HL-60 (cell line): Measurements from ENCODE around the gene DDC.

Experiments used
- DNase-seq, 2 experiments: peaks; one replicate each; pipeline ENCODE4 v3.0.0-alpha.2; 2010 to 2020; ENCODE audit warnings: low read depth in 1 of 2, low spot score in 1 of 2
- H3K27ac ChIP-seq: fragments of 250-450 bp; sonication (Bioruptor Pico); replicated peaks from 2 replicates; pipeline ENCODE4 v1.5.1; 2020; ENCODE audit warnings: mild to moderate bottlenecking, moderate library complexity
- H3K27me3 ChIP-seq: fragments of 250-450 bp; sonication (Bioruptor Pico); 2 replicates; pipeline ENCODE4 v1.5.1; 2021; ENCODE audit warnings: mild to moderate bottlenecking, moderate library complexity; ENCODE audit not compliant: insufficient read depth, poor library complexity, severe bottlenecking
- H3K4me3 ChIP-seq: replicated peaks from 2 replicates; pipeline ENCODE4 v1.5.1; 2011; ENCODE audit warnings: mild to moderate bottlenecking, control low read depth, low read length; ENCODE audit not compliant: insufficient read depth
- CTCF ChIP-seq: IDR thresholded peaks from one replicate; pipeline ENCODE4 v1.5.1; 2011; ENCODE audit warnings: low read length, control low read depth, inconsistent platforms; ENCODE audit not compliant: insufficient read depth
- GABPA ChIP-seq: IDR thresholded peaks from 2 replicates; pipeline ENCODE4 v1.6.1; 2012; ENCODE audit warnings: low read depth
- POLR2AphosphoS5 ChIP-seq: IDR thresholded peaks from 2 replicates; pipeline ENCODE4 v1.6.1; 2012; ENCODE audit warnings: low read depth
- SPI1 ChIP-seq: IDR thresholded peaks from 2 replicates; pipeline ENCODE4 v1.6.1; 2012; ENCODE audit warnings: low read depth, mild to moderate bottlenecking, borderline replicate concordance
- TF ChIP-seq, protein P1 (sequence below): IDR thresholded peaks from 2 replicates; pipeline ENCODE4 v1.6.1; 2012; ENCODE audit warnings: low read depth; ENCODE audit not compliant: insufficient replicate concordance

Gene DDC

GRCh38 chr7:50589364-50589763 lies 24.2 kb upstream of the DDC start:
- Histone ChIP-seq H3K4me3 (no peak overlapping the region), H3K27me3 (no peaks in the 10 kb centered on the region), H3K27ac (no peak overlapping the region)
- DNase-seq = no peak
- TF ChIP-seq GABPA = no peak
- TF ChIP-seq, protein P1, sequence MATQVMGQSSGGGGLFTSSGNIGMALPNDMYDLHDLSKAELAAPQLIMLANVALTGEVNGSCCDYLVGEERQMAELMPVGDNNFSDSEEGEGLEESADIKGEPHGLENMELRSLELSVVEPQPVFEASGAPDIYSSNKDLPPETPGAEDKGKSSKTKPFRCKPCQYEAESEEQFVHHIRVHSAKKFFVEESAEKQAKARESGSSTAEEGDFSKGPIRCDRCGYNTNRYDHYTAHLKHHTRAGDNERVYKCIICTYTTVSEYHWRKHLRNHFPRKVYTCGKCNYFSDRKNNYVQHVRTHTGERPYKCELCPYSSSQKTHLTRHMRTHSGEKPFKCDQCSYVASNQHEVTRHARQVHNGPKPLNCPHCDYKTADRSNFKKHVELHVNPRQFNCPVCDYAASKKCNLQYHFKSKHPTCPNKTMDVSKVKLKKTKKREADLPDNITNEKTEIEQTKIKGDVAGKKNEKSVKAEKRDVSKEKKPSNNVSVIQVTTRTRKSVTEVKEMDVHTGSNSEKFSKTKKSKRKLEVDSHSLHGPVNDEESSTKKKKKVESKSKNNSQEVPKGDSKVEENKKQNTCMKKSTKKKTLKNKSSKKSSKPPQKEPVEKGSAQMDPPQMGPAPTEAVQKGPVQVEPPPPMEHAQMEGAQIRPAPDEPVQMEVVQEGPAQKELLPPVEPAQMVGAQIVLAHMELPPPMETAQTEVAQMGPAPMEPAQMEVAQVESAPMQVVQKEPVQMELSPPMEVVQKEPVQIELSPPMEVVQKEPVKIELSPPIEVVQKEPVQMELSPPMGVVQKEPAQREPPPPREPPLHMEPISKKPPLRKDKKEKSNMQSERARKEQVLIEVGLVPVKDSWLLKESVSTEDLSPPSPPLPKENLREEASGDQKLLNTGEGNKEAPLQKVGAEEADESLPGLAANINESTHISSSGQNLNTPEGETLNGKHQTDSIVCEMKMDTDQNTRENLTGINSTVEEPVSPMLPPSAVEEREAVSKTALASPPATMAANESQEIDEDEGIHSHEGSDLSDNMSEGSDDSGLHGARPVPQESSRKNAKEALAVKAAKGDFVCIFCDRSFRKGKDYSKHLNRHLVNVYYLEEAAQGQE = no peak
- TF ChIP-seq SPI1 = no peak
- no peak for TF ChIP-seq POLR2AphosphoS5
- no peak for TF ChIP-seq CTCF

DNA sequence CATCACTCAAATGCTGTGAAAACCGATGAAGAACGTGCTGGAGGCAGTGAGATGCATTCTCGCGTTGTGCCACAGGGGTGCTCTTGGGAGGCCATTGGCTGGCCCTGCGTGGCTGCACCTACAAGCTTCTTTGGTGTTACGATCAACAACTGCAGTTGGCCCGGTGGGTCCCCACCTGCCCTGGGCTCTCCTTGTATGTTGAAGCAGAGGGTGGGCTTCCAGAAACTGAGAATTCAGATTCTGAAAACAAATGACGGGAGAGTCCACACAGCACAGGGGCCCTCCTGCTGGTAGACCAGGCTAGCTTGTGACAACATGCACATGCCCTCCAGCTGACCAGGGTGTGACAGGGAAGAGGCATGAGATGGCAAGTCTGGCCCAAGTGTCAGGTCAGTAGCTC lies 23.7 kb upstream of the DDC start:
- H3K4me3 ChIP-seq = no peak overlapping the region
- H3K27me3 ChIP-seq = no peaks in the 10 kb centered on the region
- H3K27ac ChIP-seq = no peak overlapping the region
- DNase-seq = peak in 1 of 2 experiments; percentile 11
- TF ChIP-seq CTCF (peak; percentile 7), GABPA (no peak)

GRCh38 chr7:50587737-50588136 lies 22.5 kb upstream of the DDC start:
- no peaks in the 10 kb centered on the region for H3K27me3 ChIP-seq
- H3K27ac ChIP-seq = no peak overlapping the region

More at GRCh38 chr7:50587737-50588136, 22.5 kb upstream of the DDC start:
- DNase-seq = no peak
- no peak overlapping the region for H3K4me3 ChIP-seq
- no peak for TF ChIP-seq SPI1
- TF ChIP-seq GABPA = no peak
- TF ChIP-seq, protein P1 = no peak
- no peak for TF ChIP-seq POLR2AphosphoS5
- TF ChIP-seq CTCF = no peak
